Activated naive CD4-positive, alpha-beta T cell treated with anti-CD3 and anti-CD28 coated beads, Interleukin-2, amount 50 U/mL, for 16 hours (primary cell): ENCODE data around the gene SMARCA4.
"Not testable (repeated sequence)": the region's sequence is repeated elsewhere in the genome, so short reads cannot be mapped to it uniquely, and the experiment has no call there.

Source experiments
- DNase-seq: peaks from one replicate; pipeline ENCODE4 v3.0.0-alpha.2; 2020

The SMARCA4 gene

GRCh38 chr19:11041194-11041593, 80.4 kb downstream of the SMARCA4 start:
- no peak for DNase-seq

DNA sequence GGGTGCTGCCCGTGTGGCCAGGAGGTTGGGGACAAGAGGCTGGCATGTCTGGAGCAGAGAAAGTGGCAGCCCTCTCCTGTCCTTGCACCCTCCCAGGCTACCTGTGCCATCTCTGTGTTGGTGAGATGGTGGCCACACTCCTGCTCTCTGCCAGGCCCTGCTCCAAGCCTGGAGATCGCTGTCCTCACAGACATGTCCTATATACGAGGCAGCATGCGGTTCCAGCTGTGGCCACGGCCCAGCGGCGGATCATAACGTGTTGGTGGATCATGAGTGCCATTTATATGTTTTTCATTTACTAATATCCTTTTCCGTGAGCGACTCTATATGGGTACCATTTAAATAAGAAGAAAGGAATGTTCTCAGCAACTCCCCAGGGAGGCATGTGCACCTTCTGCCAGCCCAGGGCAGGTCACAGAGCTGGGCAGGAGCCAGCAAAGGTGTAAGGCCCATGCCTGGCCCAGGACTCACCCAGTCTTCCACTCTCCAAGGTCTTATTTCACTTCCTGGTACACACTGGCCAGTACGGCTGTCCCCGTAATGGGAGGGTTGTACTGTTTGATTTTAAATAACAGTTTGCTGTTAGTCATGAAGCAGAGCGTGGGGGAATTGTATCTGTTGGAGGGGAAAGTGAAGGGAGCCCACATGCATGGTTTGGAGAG, 81.3 kb downstream of the SMARCA4 start:
- DNase-seq = no peak

GRCh38 chr19:11044431-11044830, 83.6 kb downstream of the SMARCA4 start:
- DNase-seq = no peak

GRCh38 chr19:11045536-11045935, 84.7 kb downstream of the SMARCA4 start:
- no peak for DNase-seq

- no peak for DNase-seq
Measured at GRCh38 chr19:11046605-11047354, 86.0 kb downstream of the SMARCA4 start.

DNA sequence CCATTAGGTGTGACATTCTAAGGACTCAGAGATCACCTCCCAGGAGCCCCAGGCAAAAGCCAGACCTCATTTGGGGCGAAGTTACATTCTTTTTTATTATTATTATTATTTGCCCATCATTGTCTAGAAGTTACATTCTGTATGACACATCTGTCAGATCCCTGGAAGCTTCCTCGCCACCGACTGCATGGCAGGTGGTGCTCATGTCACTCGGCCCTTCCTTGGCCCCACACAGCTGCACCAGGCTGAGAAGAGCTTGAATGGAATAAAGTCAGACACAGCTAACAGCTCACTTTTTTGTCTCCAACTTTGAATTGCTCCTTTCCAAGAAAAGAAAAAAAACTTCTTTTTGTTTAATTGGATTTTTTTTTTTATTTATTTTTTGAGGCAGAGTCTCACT, 87.0 kb downstream of the SMARCA4 start:
- no peak for DNase-seq

GRCh38 chr19:11050323-11051114, 89.7 kb downstream of the SMARCA4 start:
- DNase-seq = no peak

GRCh38 chr19:11053817-11054195, 93.0 kb downstream of the SMARCA4 start:
- no peak for DNase-seq

- no peak for DNase-seq
Measured at GRCh38 chr19:11054200-11054599, 93.4 kb downstream of the SMARCA4 start.

DNA sequence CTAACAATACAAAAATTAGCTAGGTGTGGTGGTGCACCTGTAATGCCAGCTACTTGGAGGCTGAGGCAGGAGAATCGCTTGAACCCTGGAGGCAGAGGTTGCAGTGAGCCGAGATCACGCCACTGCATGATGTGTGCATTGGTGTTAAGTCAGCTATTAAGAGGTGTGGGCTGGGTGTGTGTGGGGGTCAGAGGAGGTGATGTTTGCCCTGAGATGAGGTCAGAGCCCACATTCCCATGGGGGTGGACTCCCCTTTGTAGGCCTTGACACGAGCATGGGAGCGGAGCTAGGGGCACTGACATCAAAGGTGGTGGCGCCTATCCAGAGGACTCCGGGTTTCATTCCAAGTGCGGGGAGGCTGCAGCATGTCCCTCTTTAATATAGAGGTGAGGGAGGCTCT, 93.8 kb downstream of the SMARCA4 start:
- DNase-seq = no peak

DNA sequence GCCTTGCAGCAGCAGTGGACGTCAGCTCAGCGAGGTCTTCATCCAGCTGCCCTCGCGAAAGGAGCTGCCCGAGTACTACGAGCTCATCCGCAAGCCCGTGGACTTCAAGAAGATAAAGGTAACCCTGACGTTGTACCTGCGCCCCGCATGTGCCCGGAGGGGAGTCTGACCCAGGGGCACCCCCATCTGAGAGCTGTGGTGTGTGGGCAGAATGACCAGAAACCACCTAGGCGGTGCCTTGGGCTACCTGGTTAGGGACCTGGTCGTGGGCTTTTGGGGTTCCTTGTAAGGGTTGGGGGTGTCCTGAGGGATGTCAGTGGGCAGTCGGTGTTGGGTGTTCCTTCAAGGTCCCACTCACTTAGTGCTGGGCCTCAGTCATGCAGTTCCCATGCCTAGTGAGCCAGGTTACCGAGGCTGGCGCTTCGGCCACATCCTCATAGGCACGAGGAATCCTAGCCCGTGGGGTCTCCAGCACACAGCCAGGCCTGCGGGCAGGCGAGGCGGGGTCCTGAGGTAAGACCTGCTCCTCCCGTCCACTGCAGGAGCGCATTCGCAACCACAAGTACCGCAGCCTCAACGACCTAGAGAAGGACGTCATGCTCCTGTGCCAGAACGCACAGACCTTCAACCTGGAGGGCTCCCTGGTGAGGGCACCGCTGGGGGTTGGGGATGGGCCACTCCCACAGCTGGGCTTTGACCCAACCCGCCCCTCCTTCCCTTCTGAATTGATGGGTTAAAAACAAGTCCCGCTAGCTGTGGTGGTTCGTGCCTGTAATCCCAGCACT, 97.6 kb downstream of the SMARCA4 start:
- no peak for DNase-seq

DNA sequence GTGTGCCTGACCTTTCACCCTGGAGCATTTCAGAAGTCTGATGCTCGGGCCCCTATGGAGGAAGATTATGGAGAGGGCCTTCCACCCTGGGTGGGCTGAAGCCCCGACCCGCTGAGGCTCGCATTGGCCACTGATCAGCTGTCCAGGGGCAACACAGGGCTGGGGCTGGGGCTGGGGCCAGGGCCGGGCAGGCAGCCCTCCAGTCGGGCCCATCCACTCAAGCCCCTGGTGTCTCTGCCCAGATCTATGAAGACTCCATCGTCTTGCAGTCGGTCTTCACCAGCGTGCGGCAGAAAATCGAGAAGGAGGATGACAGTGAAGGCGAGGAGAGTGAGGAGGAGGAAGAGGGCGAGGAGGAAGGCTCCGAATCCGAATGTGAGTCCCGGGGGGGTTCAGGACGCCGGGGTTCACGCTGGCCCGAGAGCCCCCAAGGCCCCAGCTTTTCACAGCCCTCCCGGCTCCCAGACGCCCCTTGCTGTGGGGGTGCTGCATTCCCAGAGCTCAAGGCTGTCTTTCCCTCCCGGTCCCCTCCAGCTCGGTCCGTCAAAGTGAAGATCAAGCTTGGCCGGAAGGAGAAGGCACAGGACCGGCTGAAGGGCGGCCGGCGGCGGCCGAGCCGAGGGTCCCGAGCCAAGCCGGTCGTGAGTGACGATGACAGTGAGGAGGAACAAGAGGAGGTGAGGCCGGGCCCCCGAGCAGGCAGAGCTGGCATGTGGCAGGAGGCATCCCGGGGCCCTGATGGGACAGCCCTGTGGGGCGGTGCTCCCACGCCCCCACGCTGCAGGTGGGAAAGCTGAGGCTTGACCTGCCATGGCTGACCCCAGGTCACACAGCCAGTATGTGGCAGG, 98.9 kb downstream of the SMARCA4 start:
- no peak for DNase-seq

- no peak for DNase-seq
Measured at GRCh38 chr19:11061952-11062351, 101.1 kb downstream of the SMARCA4 start.

DNA sequence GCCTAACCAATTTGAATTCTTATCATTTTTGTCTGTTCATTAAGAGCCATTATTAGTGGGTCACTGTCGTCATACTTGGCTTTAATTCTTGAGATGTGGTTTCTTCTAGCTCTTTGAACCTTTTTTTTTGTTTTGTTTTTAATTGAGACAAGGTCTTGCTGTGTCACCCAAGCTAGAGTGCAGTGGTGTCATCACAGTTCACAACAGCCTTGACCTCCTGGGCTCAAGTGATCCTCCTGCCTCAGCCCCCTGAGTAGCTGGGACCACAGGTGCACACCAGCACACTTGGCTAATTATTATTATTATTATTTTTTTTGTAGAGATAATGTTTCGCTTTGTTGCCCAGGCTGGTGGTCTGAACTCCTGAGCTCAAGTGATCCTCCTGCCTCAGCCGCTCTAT, 102.6 kb downstream of the SMARCA4 start:
- no peak for DNase-seq

- no peak for DNase-seq
Measured at GRCh38 chr19:11064831-11065303, 104.0 kb downstream of the SMARCA4 start.

DNA sequence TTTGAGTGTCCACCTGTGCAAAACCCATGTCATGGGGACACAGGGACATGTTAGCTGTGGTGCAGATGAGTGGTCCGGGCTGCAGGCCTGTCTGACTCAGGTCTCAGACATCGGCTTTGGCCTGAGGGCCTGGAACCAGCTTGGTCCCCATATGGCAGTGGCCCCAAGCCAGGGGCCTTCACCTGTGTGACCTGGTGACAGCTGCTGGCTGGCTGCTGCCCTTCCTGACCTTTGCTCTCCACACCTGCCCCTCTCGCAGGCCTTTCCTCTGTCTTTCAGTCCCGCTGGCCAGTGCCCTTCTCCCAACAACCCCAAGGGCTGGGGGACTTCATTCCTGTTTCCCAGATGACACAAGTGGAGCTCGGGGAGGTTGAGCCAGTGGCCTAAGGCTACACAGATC, 105.5 kb downstream of the SMARCA4 start:
- no peak for DNase-seq

- DNase-seq = no peak
Measured at GRCh38 chr19:11067356-11068113, 106.7 kb downstream of the SMARCA4 start.

- DNase-seq = no peak
Measured at GRCh38 chr19:11069561-11069960, 108.7 kb downstream of the SMARCA4 start.

DNA sequence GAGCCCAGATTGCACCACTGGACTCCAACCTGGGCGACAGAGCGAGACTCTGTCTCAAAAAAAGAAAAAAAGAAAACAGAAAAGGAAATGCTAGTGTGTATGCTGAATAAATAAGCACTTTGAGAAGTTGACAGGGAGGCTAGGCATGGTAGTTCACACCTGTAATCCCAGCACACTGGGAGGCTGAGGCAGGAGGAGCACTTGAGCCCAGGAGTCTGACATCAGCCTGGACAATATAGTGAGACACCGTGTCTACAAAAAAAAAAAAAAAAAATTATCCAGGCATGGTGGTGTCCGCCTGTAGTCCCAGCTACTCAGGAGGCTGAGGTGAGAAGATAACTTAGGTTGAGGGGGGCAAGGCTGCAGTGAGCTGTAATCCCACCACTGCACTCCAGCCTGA, 109.3 kb downstream of the SMARCA4 start:
- no peak for DNase-seq

- no peak for DNase-seq
Measured at GRCh38 chr19:11073568-11073967, 112.7 kb downstream of the SMARCA4 start.

DNA sequence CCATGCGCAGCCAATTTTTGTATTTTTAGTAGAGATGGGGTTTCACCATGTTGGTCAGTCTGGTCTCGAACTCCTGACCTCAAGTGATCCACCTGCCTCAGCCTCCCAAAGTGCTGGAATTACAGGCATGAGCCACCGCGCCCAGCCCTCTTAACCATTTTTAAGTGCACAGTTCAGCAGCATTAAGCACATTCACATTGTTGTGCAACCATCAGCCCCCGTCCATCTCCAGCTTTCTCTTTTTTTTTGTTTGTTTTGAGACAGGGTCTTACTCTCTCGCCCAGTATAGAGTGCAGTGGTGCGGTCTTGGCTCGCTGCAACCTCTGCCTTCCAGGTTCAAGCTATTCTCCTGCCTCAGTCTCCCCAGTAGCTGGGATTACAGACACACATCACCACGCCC, 116.0 kb downstream of the SMARCA4 start:
- DNase-seq = not testable (repeated sequence)
